MCF 10A (cell line): ENCODE measurements around the gene PSMB1. TPM values are rescaled to one million over a fixed set of nuclear protein-coding genes. Genes with fewer than 3 reads are reported as not detected.

Source experiments
- BruUV-seq: library from RNA; stranded (reverse); fragments of 400-500 nt; replicated peaks from 2 replicates; lab custom pipeline; 2021; lab: Mats Ljungman, UMichigan
- CTCF ChIA-PET: fragments of 300-600 bp; sonication (Branson Sonifier 250); formaldehyde crosslinking; extraction: SDS; loops from one replicate; lab custom pipeline; 2021; ENCODE audit warnings: antibody characterized with exemption, inconsistent platforms; lab: Yijun Ruan, JAX
- POLR2A ChIA-PET: fragments of 300-600, 350-650 bp; sonication (Branson Sonifier 250); formaldehyde crosslinking; extraction: SDS; loops from one replicate; lab custom pipeline; 2020; ENCODE audit warnings: antibody characterized with exemption, inconsistent platforms; lab: Yijun Ruan, JAX
- DNase-seq: peaks from one replicate; pipeline ENCODE4 v3.0.0-alpha.2; 2018; ENCODE audit not compliant: unreplicated experiment
- H3K27ac Mint-ChIP-seq: one replicate; pipeline ENCODE4 v1.8.0; 2022; ENCODE audit warnings: mild to moderate bottlenecking, low read depth, mixed read lengths; ENCODE audit not compliant: unreplicated experiment
- H3K27me3 Mint-ChIP-seq: one replicate; pipeline ENCODE4 v1.8.0; 2022; ENCODE audit warnings: mixed read lengths; ENCODE audit not compliant: insufficient read depth, unreplicated experiment
- H3K36me3 Mint-ChIP-seq: one replicate; pipeline ENCODE4 v1.8.0; 2022; ENCODE audit warnings: mild to moderate bottlenecking, moderate library complexity, mixed read lengths; ENCODE audit not compliant: insufficient read depth, unreplicated experiment
- H3K4me1 Mint-ChIP-seq: one replicate; pipeline ENCODE4 v1.8.0; 2022; ENCODE audit warnings: mixed read lengths; ENCODE audit not compliant: insufficient read depth, unreplicated experiment
- H3K4me3 Mint-ChIP-seq: one replicate; pipeline ENCODE4 v1.8.0; 2022; ENCODE audit warnings: mild to moderate bottlenecking, moderate library complexity, mixed read lengths; ENCODE audit not compliant: unreplicated experiment
- H3K9me3 Mint-ChIP-seq: one replicate; pipeline ENCODE4 v1.8.0; 2022; ENCODE audit warnings: mixed read lengths; ENCODE audit not compliant: unreplicated experiment
- intact Hi-C: fragments of 100-400 bp; cut with micrococcal nuclease; formaldehyde crosslinking; loops from 2 replicates; pipeline ENCODE4 v1.14.1; 2022
- total RNA-seq: library from RNA; stranded (reverse); gene quantifications from 2 replicates; pipeline ENCODE4 v1.2.3, GENCODE V29; 2022
- TF ChIP-seq, protein P1 (sequence below): fragments of 200-600 bp; IDR thresholded peaks from one replicate; pipeline ENCODE4 v1.8.0; 2022; ENCODE audit warnings: antibody characterized with exemption, mild to moderate bottlenecking; ENCODE audit not compliant: unreplicated experiment

PSMB1 gene
- total RNA-seq, 1 experiment from 2014 or later = 161 TPM

DNA sequence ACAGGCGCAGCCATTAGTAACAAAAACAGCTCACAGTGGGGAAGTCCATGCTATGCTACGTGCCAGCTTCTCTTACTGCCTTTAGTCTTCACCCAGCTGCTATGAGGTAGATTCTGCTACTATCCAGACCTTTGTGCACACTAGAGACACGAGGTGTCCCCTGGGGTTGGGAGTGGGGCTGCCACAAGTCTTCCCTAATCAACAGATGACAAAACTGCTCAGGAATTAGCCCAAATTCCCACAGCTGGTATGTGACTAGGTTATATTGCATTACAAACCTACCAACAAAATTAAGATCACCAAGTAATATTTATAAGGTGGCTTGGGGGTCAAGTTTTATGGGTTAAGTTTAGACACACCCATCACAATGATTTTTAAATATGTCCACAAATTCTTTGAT, 63.3 kb downstream of the PSMB1 start:
- no peak for DNase-seq
- H3K4me3 Mint-ChIP-seq = no peak overlapping the region
- TF ChIP-seq, protein P1, sequence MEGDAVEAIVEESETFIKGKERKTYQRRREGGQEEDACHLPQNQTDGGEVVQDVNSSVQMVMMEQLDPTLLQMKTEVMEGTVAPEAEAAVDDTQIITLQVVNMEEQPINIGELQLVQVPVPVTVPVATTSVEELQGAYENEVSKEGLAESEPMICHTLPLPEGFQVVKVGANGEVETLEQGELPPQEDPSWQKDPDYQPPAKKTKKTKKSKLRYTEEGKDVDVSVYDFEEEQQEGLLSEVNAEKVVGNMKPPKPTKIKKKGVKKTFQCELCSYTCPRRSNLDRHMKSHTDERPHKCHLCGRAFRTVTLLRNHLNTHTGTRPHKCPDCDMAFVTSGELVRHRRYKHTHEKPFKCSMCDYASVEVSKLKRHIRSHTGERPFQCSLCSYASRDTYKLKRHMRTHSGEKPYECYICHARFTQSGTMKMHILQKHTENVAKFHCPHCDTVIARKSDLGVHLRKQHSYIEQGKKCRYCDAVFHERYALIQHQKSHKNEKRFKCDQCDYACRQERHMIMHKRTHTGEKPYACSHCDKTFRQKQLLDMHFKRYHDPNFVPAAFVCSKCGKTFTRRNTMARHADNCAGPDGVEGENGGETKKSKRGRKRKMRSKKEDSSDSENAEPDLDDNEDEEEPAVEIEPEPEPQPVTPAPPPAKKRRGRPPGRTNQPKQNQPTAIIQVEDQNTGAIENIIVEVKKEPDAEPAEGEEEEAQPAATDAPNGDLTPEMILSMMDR = no peak
- POLR2A ChIA-PET = no interaction called here
- peaks cover 65% of the 10 kb centered on the region for H3K27me3 Mint-ChIP-seq
- H3K4me1 Mint-ChIP-seq = no peaks in the 10 kb centered on the region
- H3K9me3 Mint-ChIP-seq = peaks cover 8% of the 10 kb centered on the region
- BruUV-seq = no TSS peak
- H3K36me3 Mint-ChIP-seq = no peaks in the 10 kb centered on the region
- CTCF ChIA-PET = interaction anchor here (0.8 to 1.3 kb wide), 3 partner anchors 27 to 64 kb away, joined by 3 to 9 read pairs (median 4); no protein-coding TSS in a partner anchor
- H3K27ac Mint-ChIP-seq = no peak overlapping the region
- intact Hi-C loops = no loop called here

DNA sequence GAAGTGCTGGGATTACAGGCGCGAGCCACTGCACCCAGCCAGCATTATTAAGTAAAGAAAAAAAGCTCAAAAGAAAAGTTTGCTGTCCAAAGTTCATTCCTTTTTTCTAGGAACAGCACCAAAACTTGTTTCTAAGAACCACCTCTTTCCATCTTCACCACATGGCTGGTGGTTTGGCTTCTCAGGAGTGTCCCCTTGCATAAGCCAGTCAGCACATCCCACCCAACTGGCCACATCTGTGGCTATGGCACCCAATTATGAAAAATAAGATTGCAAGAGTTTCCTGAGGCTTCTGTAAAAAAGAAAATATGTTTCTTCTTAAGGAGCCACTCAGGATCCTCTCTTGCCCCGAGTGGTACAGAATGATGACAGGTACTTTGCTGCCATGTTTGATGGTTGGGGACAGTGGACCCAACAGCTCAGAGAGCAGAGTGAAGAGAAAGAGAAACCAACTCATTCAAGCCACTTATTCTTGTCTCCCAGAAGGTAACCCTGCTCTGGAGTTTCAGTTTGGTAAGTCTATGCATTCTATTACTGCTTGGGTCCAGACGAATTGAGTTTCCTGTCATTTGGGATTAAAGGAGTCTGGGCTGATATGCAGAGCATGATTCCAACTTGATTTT, 65.3 kb downstream of the PSMB1 start:
- no peak overlapping the region for H3K4me3 Mint-ChIP-seq
- no peaks in the 10 kb centered on the region for H3K4me1 Mint-ChIP-seq
- ChIA-PET CTCF (interaction anchor here (1.3 kb wide), 1 partner anchor 10 kb away, joined by 4 read pairs; no protein-coding TSS in a partner anchor), POLR2A (interaction anchor here (0.6 kb wide), 1 partner anchor 30 kb away, joined by 3 read pairs; no protein-coding TSS in a partner anchor)
- H3K9me3 Mint-ChIP-seq = no peaks in the 10 kb centered on the region
- no TSS peak for BruUV-seq
- TF ChIP-seq, protein P1 = no peak
- DNase-seq = no peak
- peaks cover 52% of the 10 kb centered on the region for H3K27me3 Mint-ChIP-seq
- intact Hi-C loops = no loop called here
- H3K36me3 Mint-ChIP-seq = no peaks in the 10 kb centered on the region
- no peak overlapping the region for H3K27ac Mint-ChIP-seq

- Mint-ChIP-seq H3K9me3 (no peaks in the 10 kb centered on the region), H3K4me3 (no peak overlapping the region), H3K36me3 (no peaks in the 10 kb centered on the region), H3K27ac (no peak overlapping the region), H3K4me1 (no peaks in the 10 kb centered on the region), H3K27me3 (peaks cover 62% of the 10 kb centered on the region)
- peak; percentile 13 for DNase-seq
- no TSS peak for BruUV-seq
- TF ChIP-seq, protein P1 = no peak
- POLR2A ChIA-PET = no interaction called here
- CTCF ChIA-PET = no interaction called here
- intact Hi-C loops = no loop called here
These were observed 67.9 kb downstream of the PSMB1 start for GRCh38 chr6:170485159-170485558.

Other genes with a start within 250 kb of the PSMB1 start
- 23.4 and 29.3 TPM in 2 replicates for gene FAM120B, start 246.5 kb downstream of the PSMB1 start, total RNA-seq
- gene TBP, start 1.1 kb upstream of the PSMB1 start, total RNA-seq = 15.8 and 20.7 TPM in 2 replicates
- 91.7 and 101 TPM in 2 replicates for gene PDCD2, start 31.3 kb upstream of the PSMB1 start, total RNA-seq